ENCODE data around the gene RBM17.
"Not testable (repeated sequence)": the region's sequence is repeated elsewhere in the genome, so short reads cannot be mapped to it uniquely, and the experiment has no call there.

Gene RBM17

DNA sequence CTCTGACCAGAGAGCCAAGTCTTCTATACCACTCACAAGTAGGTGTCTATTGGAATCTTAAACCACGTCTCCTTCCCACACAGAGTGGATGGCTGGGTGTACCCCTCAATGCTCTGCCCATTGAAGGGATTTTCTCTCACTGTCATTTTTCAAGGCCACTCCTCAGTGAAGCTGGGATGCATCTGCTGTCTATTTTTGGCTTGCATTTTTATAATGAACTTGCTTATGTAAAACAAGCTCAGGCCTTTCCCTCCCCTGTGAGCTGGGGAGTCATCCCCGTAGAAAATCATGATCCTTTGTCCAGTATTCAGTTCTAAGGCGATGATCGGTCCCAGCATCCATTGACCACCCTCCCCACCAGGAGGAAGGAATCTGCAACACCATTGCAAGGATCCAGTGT is 9.8 kb upstream of the RBM17 start:
- DNase-seq: no peak

DNA sequence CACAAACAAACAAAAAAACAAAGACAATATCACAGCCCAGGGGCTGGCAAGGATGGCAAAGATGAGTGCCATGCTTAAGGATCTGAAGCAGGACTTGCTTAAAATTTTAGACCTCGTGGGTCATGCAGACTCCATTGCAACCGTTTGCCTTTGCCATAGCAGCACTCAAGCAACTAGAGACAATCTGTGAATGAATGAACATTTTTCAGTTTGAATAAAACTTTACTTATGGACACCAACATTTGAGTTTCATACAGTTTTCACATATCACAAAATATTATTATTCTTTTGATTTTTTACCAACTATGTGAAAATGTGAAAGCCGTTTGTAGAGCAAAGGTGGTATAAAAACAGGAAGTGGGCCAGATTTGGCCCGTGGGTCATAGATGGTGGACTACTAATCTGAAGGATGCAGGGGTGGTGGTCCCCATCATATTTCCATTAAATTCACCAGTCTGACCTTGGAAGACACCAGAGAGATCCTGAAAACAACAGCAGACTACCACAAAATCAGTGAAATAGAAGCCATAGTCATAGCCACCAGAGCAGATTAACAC is 8.3 kb upstream of the RBM17 start:
- no peak for DNase-seq

DNA sequence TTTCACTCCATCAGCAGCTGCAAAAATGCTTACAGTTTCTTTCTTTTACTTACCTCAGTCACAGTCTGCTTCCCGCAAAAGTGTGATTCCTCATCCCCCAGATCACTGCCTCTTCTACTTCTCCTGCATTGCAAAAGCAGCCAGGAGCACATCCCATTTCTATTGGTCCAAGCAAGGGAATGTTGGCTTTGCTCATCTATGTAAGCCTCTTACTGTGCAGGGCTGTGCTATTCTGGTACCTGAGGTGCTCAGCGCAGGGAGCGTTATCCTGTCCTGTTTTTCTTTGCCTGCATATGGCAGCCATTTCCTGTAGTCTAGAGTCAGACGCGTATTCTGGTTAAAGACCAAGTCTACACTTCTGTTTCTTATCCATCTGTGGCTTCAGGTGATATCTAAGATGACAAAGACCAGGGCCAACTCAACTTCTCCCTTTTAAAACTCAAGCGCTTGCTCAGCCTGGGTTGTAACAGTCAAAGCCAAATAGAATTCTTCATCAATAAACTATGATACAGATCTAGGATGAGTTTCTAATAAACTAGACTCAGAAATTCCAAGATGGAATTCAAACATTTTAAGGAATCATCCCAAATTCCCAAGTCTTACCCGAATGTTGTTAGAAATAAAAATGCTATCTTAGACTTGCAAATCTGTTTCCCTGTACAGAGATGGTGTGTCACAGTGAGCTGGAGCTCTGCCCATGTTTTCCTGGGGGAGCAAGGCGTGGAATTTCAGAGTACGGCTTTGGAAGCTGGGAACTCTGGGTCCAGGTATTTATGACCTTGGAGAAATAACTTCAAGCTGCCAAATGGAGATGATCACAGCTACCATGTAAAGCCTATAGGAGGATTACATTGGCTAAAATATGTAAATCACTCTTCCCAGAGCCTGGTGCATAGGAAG is 6.1 kb upstream of the RBM17 start:
- DNase-seq: no peak

DNA sequence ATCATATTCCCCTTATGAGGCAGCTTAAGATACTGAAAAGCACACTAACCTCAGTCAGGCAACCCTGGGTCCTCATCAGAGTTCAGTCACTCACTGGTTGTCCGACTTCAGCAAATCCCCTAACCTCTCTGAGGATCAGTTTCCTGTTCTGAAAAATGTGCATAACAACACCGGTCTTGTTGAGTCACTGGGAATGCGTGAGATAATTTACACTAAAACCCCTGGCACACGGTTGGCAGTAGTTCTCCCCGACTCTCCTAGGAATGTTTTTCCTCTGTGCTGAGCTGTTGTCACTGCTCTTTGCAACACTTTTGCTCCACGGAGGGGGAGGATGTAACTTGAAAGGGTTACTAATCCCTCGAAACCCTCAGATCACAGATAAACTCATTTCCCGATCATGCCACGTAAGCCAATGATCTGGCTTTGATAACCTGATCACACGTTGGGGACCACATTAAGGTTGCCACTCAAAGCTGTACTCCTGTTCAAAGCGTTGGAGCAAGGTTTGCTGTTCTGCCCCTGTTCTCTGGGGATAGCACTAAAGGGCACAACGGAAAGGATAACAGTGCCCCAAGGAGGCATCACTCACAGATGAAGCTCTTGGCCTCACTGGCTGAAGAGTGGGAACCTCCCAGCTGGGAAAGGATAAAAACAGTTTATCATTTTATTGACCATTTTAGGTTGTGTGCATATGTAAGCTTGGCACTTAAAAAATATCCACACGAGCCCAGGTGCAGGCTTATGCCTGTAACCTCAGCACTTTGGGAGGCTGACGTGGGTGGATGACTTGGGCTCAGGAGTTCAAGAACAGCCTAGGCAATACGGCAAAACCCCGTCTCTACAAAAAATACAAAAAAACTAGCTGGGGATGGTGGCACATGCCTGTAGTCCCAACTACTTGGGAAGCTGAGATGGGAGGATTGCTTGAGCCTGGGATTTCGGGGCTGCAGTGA is 5.0 kb upstream of the RBM17 start:
- DNase-seq: no peak

DNA sequence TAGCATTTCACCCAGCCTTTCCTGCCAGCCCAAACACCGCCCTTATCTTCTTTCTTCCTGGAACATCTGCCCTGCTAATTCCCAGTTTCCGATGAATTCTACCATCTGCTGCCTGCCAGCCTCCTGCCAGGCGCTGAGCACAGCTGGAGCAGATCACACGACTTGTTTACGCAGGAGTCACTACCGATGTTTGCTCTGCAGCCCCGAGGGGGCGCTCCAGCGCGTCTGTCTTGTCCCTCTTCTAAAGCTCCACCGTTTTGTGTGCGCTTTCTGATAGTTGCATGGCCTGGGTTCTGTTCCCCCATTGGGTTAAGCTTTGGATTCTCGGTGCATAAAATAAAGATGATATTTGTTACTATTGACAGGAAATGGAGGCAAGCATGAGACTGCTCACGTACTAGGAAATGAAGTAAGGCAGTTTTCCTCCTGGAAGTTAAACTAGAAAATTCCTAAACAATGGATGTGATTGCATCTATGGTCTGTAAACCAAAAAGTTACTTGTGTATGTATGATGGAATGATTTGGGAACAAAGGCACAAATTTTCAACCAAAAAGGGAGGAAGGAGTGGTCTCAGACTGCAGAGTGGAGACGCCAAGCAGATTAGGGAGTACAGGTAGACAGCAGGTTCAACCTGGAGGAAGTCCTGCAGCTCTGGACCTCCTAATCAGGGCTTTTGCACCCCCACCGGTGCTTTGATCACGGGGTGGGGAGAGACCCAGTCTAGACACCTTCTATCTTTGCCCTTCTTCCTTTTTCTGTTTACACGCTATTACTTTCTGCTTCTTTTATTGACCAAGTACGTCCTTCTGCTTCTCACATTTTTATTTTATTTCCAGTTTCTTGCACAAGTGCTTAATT is 2.2 kb upstream of the RBM17 start:
- DNase-seq: peak in 55 of 56 donors; percentile 8 to 93 (median 79)

DNA sequence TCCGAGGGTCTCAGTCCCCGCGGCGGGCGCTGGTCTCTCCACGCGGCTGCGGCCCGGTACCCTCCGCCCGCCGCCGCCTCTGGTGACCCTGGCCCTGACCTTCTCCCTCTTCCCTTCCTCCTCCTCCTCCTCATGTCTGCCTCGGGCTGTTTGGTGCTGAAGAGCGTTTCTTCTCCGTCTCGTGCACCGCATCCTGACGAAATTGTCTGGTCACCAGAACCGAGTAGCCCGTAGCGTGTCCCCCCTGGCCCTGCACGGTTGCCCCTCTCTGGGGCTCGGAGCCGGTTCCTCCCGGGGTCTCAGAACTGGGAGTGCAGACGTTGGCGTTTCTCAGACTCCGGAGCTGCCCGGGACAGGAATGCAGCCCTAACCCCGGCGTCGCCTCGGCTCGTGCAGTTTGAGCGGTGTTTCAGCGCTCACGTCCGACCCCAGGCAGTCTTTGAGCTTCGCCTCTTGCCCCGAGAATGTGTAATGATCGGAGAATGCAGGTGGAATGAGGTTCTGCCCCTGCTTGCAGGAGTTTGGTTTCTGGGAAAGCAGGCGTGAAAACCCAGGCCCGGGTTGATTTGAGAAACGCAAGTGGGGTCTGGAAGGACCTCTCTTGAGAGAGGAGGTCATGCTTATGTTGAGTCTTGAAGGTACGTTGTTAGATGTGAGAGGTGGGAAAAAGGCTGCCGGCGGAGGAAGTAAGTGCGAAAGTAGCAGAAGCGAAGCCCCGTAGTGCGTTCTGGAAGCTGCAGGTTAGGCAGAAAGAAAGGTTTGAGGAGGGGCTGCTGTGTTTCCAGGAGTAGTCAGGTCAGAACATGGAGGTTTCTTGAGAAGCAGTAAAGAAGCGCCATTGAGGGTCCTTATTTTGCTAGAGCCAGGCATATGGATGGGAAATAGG is 743 bp downstream of the RBM17 start:
- DNase-seq: peak in 2 of 56 donors; percentile 26 to 30

DNA sequence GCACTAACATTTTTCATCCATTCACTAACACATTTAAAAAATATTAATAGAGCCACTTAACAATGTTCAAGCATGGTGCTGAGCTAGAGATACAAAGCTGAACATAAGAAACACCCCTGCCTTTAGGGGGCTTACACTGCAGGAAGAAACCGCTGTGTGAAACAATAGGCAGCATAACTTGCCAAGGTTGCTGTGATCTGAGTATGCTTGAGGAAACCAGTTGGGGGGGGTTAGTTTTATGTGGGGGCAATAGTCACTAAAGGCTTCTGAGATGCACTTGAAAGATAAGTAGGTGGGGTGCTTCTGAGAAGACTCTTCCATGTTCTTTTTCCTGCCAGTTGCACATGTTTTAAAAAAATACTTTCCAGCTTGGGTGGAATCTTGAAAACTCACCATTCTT is 2.8 kb downstream of the RBM17 start:
- DNase-seq: no peak

DNA sequence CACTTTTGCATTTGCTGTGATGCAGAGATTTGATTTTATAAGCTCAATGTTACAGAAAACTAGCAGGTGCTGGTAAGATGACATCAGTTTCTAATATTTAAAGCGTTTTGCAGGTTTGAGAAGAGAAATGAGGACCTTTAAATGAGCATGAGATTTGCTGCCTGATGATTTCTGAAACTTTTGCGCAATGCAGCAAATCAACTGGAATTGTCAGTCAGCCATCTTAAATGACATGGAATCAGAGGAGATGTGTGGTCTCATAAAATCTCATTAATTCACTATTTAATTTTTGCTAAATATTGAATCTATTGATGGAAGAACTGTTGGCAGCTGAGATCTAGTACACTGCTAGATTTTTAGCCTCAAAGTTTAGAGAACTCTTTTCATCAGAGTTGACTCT is 3.9 kb downstream of the RBM17 start:
- no peak for DNase-seq

DNA sequence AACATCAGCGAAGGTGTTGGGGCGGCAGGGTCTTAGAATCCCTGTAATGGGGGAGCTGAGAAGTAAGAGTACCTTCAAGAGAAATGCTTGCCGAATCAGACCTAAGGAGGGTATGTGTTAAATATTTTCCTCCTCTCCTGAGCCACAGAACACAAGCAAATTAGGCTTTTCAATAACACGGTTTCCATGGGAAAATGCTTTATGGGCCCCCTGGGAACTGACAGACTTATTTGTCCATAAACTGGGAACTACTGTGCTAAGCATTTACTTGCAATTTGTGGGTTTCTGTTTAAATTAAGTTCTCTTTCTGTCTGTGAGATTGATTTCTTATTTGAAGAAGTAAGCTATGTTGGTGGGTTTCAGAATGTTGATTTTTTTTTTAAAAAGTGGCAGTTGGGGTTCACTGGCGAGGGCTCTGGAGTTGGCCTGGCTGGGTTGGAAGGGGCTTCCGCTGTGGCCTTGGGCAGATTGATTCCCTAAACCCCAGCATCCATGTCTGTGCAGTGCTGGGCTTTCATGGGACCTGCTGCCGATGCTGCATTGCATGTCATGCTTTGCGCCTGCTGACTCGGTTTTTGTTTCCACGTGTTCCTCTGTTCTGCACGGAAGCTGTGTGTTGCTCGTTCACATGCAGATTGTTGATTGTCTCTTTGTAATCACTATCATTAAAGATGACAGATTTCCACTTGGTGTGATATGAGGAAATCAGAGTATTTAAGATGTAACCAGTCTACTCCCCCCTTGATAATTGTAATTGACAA is 7.2 kb downstream of the RBM17 start:
- DNase-seq: no peak

DNA sequence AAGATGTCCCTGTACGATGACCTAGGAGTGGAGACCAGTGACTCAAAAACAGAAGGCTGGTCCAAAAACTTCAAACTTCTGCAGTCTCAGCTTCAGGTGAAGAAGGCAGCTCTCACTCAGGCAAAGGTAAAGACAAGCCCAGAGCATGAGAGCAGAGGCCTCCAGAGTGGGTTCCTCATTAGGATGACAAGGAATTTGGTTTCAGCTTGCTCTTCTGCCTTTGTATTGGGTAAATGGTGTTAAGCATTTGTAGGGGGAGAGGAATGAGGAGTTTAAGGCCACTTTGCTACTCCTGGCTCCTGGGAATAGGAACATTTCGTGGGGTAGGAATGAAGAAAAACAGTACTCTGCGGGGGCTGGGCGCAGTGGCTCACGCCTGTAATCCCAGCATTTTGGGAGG is 8.2 kb downstream of the RBM17 start:
- DNase-seq: no peak

DNA sequence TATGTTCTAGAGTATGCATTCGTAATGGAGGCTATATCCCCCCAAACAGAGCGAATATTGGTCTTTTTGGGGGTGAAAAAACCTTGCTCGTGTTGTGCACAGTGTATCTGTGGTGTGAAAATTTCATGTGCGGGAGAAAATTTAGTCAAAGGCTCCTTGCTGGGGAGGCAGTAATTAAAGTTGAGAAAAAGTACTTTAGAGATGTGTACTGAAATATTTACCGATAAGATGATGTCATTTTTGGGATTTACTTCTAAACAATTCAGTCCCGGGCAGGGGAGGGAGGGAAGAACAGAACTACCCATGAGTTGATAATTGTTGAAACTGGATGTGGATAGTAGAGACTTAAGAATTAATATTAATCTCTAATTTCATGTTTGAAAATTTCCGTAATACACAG is 9.3 kb downstream of the RBM17 start:
- no peak for DNase-seq

DNA sequence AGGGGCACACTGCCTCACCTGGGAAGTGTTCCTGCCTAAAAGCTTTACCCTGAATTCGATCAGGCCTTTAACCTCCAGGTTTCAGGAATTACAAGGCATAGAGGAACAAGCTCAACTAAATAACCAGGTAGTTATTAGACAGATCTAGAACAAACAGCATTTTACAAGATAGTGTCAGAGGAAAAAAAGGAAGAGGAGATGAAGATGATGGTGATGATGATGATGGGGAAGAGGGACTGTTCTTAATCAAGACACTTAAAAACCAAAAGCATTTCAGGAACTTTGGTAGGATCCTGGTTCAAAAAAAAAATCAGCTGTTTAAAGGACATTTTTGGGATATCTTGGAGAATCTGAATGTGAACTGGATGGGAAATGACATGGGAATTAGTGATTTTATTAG is 11.5 kb downstream of the RBM17 start:
- no peak for DNase-seq

DNA sequence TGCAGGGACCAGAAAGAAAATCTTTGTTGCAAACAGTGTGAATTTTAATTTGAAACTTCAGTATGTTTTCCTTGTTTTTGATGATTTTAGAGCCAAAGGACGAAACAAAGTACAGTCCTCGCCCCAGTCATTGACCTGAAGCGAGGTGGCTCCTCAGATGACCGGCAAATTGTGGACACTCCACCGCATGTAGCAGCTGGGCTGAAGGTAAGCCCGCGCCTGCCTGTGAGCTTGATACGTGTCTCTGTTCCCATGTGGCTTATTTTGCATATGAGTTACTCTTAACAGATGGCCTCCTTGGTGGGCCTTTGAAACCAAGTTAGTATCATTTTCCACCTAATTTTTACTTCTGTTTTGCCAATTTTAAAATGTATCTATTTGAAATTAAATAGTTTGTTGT is 12.3 kb downstream of the RBM17 start:
- no peak for DNase-seq

DNA sequence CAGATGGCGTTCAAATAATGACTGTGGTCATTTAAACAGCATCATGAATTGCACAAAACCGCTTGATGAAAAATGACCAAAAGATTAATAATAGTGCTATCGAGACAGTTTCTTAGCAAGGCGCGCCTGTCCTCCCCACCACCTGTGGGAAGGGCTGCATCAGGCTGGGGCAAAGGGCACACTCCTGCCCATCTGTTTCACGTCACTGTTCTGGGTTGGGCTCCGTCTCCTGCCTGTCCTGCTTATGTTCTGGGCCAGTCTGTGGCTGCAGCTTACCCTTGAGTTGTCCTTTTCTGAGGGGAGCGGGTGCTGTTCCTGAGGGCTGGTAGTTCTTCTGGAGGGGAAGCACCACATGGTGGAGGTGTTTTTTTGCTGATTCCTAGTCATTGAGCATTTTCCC is 13.3 kb downstream of the RBM17 start:
- no peak for DNase-seq

DNA sequence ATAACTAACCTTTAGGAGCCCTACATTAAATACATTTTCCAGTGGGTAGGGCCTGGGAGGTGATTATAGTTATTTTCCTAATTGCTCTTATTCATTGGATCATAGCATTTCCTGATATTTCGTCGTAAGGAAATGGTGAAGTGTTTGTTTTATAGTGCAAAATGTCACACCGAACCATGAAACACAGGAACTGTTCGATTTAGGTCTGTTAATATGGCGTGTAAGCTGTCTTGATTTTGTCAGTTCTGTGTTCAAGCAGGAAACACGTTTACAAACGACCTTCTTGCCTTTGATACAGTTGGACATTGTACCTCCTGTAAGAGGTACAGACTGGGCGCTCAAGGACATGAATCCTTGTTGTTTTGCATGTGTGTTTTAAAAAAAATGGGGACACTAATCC is 14.8 kb downstream of the RBM17 start:
- DNase-seq: no peak

DNA sequence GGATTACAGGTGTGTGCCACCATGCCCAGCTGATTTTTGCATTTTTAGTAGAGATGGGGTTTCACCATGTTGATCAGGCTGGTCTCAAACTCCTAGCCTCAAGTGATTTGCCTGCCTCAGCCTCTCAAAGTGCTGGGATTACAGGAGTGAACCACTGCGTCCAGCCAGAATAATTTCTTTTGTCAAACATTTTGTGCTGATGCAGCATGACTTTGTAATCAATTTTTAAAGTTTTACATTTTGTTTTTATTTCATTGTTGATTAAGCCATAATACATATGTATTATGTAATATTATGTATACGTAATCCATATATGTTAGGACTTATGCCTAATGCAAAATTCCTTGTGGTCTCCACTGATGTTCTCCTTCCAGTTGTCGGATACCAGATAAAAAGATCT is 18.8 kb downstream of the RBM17 start:
- not testable (repeated sequence) for DNase-seq

DNA sequence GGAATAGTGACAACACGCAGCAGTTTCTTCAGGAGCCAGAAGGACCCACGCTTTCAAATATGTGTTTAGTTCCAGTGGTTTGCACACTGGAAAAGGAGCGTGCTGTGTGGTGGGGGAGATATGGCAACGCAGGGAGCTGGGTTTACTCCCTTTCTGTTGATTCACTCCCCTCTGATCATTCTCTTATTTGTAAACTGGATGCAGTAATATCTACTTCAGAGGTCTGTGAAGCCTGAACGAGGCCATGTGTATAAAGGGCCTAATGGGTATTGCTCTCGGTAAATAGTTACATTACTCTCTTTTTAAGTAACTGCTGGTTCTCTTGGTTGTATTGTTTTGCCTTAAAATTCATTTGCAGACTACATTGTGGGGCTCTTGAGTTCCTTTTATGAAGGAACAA is 19.2 kb downstream of the RBM17 start:
- DNase-seq: no peak

DNA sequence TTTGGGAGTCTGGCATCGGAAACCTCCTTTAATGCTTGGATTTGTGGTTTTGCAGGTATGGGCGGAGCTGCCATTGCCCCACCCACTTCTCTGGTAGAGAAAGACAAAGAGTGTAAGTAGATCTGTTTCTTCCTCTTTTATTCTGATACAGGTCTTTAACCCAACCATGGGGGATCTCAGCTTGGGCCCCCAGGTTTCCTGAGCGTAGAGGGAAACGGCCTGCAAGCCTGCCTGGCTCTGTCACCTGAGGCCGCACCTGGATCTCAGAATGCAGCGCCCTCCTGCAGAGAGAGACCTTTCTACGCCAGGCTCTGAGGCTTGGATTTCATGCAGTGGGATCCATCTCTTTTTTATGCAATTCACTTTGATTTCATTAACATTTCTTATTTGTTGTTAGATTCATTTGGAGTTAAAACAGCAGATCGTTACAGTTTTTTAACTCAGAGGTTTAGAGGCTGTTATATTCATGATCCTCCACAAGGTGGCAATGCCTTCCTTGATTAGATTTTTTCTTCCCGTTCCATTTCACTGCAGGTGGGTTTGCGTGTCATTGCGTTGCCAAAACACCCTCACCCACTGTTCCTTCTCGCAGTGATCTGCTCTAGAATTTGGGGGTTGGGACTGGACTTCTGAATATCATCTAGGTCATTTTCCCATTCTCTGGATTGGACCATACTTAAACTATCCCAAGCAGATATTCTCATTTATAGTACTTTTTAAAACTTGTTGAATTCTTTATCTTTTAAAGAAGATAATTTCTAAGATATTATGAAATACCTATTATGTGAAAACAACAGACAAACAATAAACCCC is 20.0 kb downstream of the RBM17 start:
- DNase-seq: peak in 1 of 56 donors; percentile 38
